ENCODE measurements around the gene SYNE2. TPM values are rescaled to one million over a fixed set of nuclear protein-coding genes. Genes with fewer than 3 reads are reported as not detected.

Gene SYNE2
- total RNA-seq, 1 donor from 2014 or later = 145 TPM

- no peaks in the 10 kb centered on the region for H3K4me1 ChIP-seq
- H3K27me3 ChIP-seq = no peaks in the 10 kb centered on the region
- peaks cover 0 to 3% of the 10 kb centered on the region in 2 donors for H3K36me3 ChIP-seq
- no peak for DNase-seq (ENCODE audit: extremely low spot score in 2 of 2)
- H3K9me3 ChIP-seq = no peaks in the 10 kb centered on the region
- intact Hi-C loops (cut with DNase I) = no loop called here
- TF ChIP-seq CTCF (IDR thresholded peaks at IDR 0.05) = no peak
- no peak for TF ChIP-seq POLR2AphosphoS5 (IDR thresholded peaks at IDR 0.05; ENCODE audit: insufficient read depth in 1 of 2, low read depth in 1 of 2)
- TF ChIP-seq POLR2A (IDR thresholded peaks at IDR 0.05) = no peak
- H3K27ac ChIP-seq = no peak overlapping the region
- no peak overlapping the region for H3K4me3 ChIP-seq
These were observed 129.4 kb downstream of the SYNE2 start for GRCh38 chr14:63982156-63982555.

GRCh38 chr14:63982629-63983028, 129.8 kb downstream of the SYNE2 start:
- no peak overlapping the region for H3K27ac ChIP-seq
- H3K4me1 ChIP-seq = no peaks in the 10 kb centered on the region
- no peaks in the 10 kb centered on the region for H3K27me3 ChIP-seq
- H3K36me3 ChIP-seq = no peaks in the 10 kb centered on the region
- intact Hi-C loops (cut with DNase I) = no loop called here
- H3K4me3 ChIP-seq = no peak overlapping the region
- no peaks in the 10 kb centered on the region for H3K9me3 ChIP-seq
- DNase-seq (ENCODE audit: extremely low spot score in 2 of 2) = no peak
- no peak for TF ChIP-seq POLR2A (IDR thresholded peaks at IDR 0.05)
- no peak for TF ChIP-seq CTCF (IDR thresholded peaks at IDR 0.05)
- no peak for TF ChIP-seq POLR2AphosphoS5 (IDR thresholded peaks at IDR 0.05; ENCODE audit: insufficient read depth in 1 of 2, low read depth in 1 of 2)

- Histone ChIP-seq H3K27ac (no peak overlapping the region), H3K9me3 (no peaks in the 10 kb centered on the region), H3K36me3 (peaks cover 0 to 10% of the 10 kb centered on the region in 2 donors), H3K27me3 (no peaks in the 10 kb centered on the region), H3K4me3 (no peak overlapping the region), H3K4me1 (no peaks in the 10 kb centered on the region)
- no peak for DNase-seq (ENCODE audit: extremely low spot score in 2 of 2)
- intact Hi-C loops (cut with DNase I) = no loop called here
- peak in 1 of 2 donors; percentile 30 for TF ChIP-seq POLR2AphosphoS5 (IDR thresholded peaks at IDR 0.05; ENCODE audit: insufficient read depth in 1 of 2, low read depth in 1 of 2)
- TF ChIP-seq CTCF (IDR thresholded peaks at IDR 0.05) = no peak
These were observed 134.2 kb downstream of the SYNE2 start for GRCh38 chr14:63986789-63987533.

- Histone ChIP-seq H3K27ac (no peak overlapping the region), H3K4me1 (no peaks in the 10 kb centered on the region), H3K4me3 (no peak overlapping the region), H3K9me3 (no peaks in the 10 kb centered on the region), H3K27me3 (no peaks in the 10 kb centered on the region), H3K36me3 (peaks cover 0 to 18% of the 10 kb centered on the region in 2 donors)
- TF ChIP-seq POLR2AphosphoS5 (IDR thresholded peaks at IDR 0.05; ENCODE audit: insufficient read depth in 1 of 2, low read depth in 1 of 2) (no peak), POLR2A (IDR thresholded peaks at IDR 0.05) (no peak), CTCF (IDR thresholded peaks at IDR 0.05) (no peak)
- DNase-seq (ENCODE audit: extremely low spot score in 2 of 2) = no peak
- intact Hi-C loops (cut with DNase I) = no loop called here
These were observed 135.8 kb downstream of the SYNE2 start for GRCh38 chr14:63988579-63988978.

GRCh38 chr14:63991833-63992232, 139.0 kb downstream of the SYNE2 start:
- no peak overlapping the region for H3K27ac ChIP-seq
- intact Hi-C loops (cut with DNase I) = no loop called here
- no peak overlapping the region for H3K4me3 ChIP-seq
- no peak for TF ChIP-seq POLR2AphosphoS5 (IDR thresholded peaks at IDR 0.05; ENCODE audit: insufficient read depth in 1 of 2, low read depth in 1 of 2)
- TF ChIP-seq POLR2A (IDR thresholded peaks at IDR 0.05) = no peak
- no peak for TF ChIP-seq CTCF (IDR thresholded peaks at IDR 0.05)
- no peaks in the 10 kb centered on the region for H3K4me1 ChIP-seq
- H3K27me3 ChIP-seq = no peaks in the 10 kb centered on the region
- peaks cover 0 to 20% of the 10 kb centered on the region in 2 donors for H3K36me3 ChIP-seq
- DNase-seq (ENCODE audit: extremely low spot score in 2 of 2) = no peak
- no peaks in the 10 kb centered on the region for H3K9me3 ChIP-seq

Measured in vagina (tissue), 2 donors.